GM10266 (cell line): ENCODE data around the gene RPS6KB1.
"Not testable (repeated sequence)": the region's sequence is repeated elsewhere in the genome, so short reads cannot be mapped to it uniquely, and the experiment has no call there.

Experiments
- DNase-seq: peaks from one replicate; pipeline ENCODE4 v3.0.0; 2012; ENCODE audit errors: extremely low spot score
- TF ChIP-seq, protein P1 (sequence below): IDR thresholded peaks from 2 replicates; pipeline ENCODE4 v1.5.1; 2012; ENCODE audit warnings: mild to moderate bottlenecking, low read depth; ENCODE audit not compliant: control insufficient read depth, insufficient read depth; ENCODE audit errors: missing control alignments

Gene RPS6KB1

GRCh38 chr17:59941131-59941530 lies 48.2 kb downstream of the RPS6KB1 start:
- TF ChIP-seq, protein P1, sequence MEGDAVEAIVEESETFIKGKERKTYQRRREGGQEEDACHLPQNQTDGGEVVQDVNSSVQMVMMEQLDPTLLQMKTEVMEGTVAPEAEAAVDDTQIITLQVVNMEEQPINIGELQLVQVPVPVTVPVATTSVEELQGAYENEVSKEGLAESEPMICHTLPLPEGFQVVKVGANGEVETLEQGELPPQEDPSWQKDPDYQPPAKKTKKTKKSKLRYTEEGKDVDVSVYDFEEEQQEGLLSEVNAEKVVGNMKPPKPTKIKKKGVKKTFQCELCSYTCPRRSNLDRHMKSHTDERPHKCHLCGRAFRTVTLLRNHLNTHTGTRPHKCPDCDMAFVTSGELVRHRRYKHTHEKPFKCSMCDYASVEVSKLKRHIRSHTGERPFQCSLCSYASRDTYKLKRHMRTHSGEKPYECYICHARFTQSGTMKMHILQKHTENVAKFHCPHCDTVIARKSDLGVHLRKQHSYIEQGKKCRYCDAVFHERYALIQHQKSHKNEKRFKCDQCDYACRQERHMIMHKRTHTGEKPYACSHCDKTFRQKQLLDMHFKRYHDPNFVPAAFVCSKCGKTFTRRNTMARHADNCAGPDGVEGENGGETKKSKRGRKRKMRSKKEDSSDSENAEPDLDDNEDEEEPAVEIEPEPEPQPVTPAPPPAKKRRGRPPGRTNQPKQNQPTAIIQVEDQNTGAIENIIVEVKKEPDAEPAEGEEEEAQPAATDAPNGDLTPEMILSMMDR, result no peak
- no peak for DNase-seq

DNA sequence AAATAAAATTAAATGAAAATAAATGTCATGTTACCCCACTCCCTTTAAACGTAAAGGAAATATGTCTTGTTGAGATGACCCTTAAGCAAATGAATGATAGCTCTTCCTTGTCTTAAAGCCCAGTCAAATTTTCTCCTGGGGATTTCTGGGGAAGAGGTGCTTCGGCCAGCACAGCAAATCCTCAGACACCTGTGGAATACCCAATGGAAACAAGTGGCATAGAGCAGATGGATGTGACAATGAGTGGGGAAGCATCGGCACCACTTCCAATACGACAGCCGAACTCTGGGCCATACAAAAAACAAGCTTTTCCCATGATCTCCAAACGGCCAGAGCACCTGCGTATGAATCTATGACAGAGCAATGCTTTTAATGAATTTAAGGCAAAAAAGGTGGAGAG lies 53.5 kb downstream of the RPS6KB1 start:
- not testable (repeated sequence) for DNase-seq

- DNase-seq, result not testable (repeated sequence)
These were observed 54.4 kb downstream of the RPS6KB1 start for GRCh38 chr17:59947310-59947709.

GRCh38 chr17:59950049-59950448 lies 57.1 kb downstream of the RPS6KB1 start:
- TF ChIP-seq, protein P1, result no peak
- no peak for DNase-seq

DNA sequence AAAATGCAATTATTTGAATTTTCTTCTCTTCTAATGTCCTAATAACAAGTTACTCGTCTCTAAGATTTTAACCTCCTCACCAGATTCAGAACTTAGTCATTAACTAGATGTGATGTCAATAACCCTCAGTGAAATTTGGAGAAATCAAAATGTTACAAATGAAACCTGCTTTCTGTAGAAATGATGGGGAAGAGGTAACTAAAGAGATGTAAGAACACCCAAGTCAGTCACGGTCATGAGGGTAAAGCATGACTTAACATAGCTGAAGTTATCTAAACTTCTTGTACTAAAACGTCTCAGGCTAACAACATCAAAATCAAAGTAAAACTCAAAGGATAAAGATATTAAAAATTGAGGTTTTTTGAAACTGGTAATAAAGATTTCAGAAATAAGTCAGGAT lies 61.9 kb downstream of the RPS6KB1 start:
- DNase-seq, result no peak

GRCh38 chr17:59959574-59959973 lies 66.7 kb downstream of the RPS6KB1 start:
- DNase-seq, result not testable (repeated sequence)

More for the DNA sequence above, 61.9 kb downstream of the RPS6KB1 start:
- TF ChIP-seq, protein P1, result no peak

- TF ChIP-seq, protein P1, result no peak
- DNase-seq, result no peak
These were observed 69.9 kb downstream of the RPS6KB1 start for GRCh38 chr17:59962739-59963318.

DNA sequence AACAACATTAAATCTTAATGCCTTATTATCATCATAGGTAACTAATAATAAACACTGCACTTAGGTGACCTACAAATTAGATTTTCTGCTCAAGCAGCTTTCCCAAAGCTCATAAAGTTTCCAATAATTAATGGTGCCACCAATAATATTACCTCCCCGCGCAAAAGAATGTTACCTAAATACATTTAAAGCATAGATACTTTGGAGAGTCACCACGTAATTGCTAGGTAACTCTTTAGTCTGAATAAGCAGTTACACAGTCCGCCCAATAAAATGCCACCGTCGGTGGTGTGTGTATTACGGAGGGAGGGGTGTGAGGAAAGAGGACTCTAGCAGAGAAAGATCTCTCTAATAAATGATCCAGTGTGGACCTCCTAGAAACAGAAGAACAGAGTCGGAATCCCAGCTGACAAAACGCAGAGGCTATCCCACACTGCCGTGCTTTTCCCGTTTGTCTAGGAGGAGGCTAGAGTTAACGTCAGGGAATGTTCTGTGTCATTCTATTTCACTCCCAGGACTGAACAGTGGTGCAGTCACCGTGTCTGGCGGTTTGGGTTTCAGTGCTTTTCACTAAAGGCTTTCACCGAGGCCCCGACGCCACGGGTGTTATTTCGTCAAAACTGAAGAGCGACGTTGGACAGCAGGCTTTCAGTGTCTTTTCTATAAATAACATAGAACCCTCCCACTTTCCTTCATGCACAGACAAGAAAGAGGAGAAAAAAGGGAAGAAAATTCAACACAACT lies 71.0 kb downstream of the RPS6KB1 start:
- TF ChIP-seq, protein P1, result no peak
- DNase-seq, result peak; percentile 37
